ENCODE results near the gene ALCAM.

DNA sequence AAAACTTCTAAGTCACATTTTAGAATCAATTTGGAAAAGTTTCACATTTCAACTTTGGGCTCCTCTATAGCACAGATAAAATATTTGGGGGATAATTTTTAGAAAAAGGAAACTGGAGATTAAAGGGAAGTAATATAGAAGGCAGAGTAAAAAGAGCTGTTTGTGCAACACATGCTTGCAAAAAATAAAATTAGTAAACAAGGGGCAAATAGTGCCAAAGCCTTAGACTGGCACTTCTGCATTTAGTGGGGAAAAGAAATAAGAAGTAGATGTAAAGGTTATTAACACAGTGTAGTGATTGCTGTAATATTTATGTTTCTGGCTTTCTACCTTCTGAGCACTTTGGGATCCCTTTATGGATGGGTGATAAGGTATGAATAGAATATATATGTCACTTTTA, 255.5 kb downstream of the ALCAM start:
- TF ChIP-seq EZH2 (IDR thresholded peaks at IDR 0.05) (no peak), POLR2AphosphoS5 (IDR thresholded peaks at IDR 0.05; ENCODE audit: borderline replicate concordance, low read depth, low read length) (no peak)

Data from SK-N-MC (cell line).